Lower lobe of right lung (tissue), 2 donors: ENCODE data around the gene KIAA1614. TPM values are rescaled to one million over a fixed set of nuclear protein-coding genes. Genes with fewer than 3 reads are reported as not detected.
A peak's percentile ranks its signal among the peaks of the same experiment; 100 is the strongest.

Source experiments
- ATAC-seq, 2 donors: fragments of 200-7000 bp; cut with Tn5 transposase; one replicate each; pipeline ENCODE4 v1.9.1; 2020 to 2022; ENCODE audit warnings: mild to moderate bottlenecking in 2 of 2, moderate library complexity in 2 of 2
- DNase-seq: peaks from one replicate; pipeline ENCODE4 v3.0.0-alpha.2; 2020
- H3K27ac ChIP-seq: fragments of 200-600 bp; one replicate; pipeline ENCODE4 v1.8.0; 2022
- H3K27me3 ChIP-seq: fragments of 200-600 bp; one replicate; pipeline ENCODE4 v1.8.0; 2022; ENCODE audit warnings: low read depth
- H3K36me3 ChIP-seq: fragments of 200-600 bp; one replicate; pipeline ENCODE4 v1.8.0; 2022; ENCODE audit warnings: mild to moderate bottlenecking
- H3K4me1 ChIP-seq: fragments of 200-600 bp; one replicate; pipeline ENCODE4 v1.8.0; 2022
- H3K4me3 ChIP-seq: fragments of 200-600 bp; one replicate; pipeline ENCODE4 v1.8.0; 2022; ENCODE audit warnings: mild to moderate bottlenecking
- H3K9me3 ChIP-seq: fragments of 200-600 bp; one replicate; pipeline ENCODE4 v1.8.0; 2022
- CTCF ChIP-seq: fragments of 200-600 bp; IDR thresholded peaks from one replicate; pipeline ENCODE4 v1.8.0; 2022; ENCODE audit warnings: antibody characterized with exemption, mild to moderate bottlenecking
- intact Hi-C: fragments of 100-400 bp; cut with DNase I; formaldehyde crosslinking; loops from one replicate; pipeline ENCODE4 v1.11.0; 2022
- total RNA-seq: library from RNA; stranded (reverse); fragmentation: NEBNext Ultra II Directional; extraction: Animal tissue kit (Norgen Biotek cat#: 25700); gene quantifications from one replicate; pipeline ENCODE4 v1.2.1, GENCODE V29; 2021
- donor health status: DM: no; HTN: yes; CAD: no; lungs with severe emphysema.

Gene KIAA1614
- total RNA-seq, 1 donor from 2014 or later: 4.1 TPM

GRCh38 chr1:180951186-180951745 is 38.6 kb downstream of the KIAA1614 start:
- intact Hi-C loops: no loop called here
- H3K27me3 ChIP-seq: no peaks in the 10 kb centered on the region
- H3K4me3 ChIP-seq: no peak overlapping the region
- peaks cover 5% of the 10 kb centered on the region for H3K4me1 ChIP-seq
- no peak overlapping the region for H3K27ac ChIP-seq
- no peak for ATAC-seq
- no peaks in the 10 kb centered on the region for H3K9me3 ChIP-seq
- TF ChIP-seq CTCF: no peak
- no peak for DNase-seq
- peaks cover 26% of the 10 kb centered on the region for H3K36me3 ChIP-seq

GRCh38 chr1:180951836-180952656 is 39.3 kb downstream of the KIAA1614 start:
- no peak overlapping the region for H3K4me3 ChIP-seq
- H3K36me3 ChIP-seq: peaks cover 18% of the 10 kb centered on the region
- intact Hi-C loops: no loop called here
- no peaks in the 10 kb centered on the region for H3K27me3 ChIP-seq
- no peak for ATAC-seq
- no peak for DNase-seq
- TF ChIP-seq CTCF: no peak
- H3K4me1 ChIP-seq: peaks cover 5% of the 10 kb centered on the region
- no peak overlapping the region for H3K27ac ChIP-seq
- H3K9me3 ChIP-seq: no peaks in the 10 kb centered on the region

- H3K4me3 ChIP-seq: no peak overlapping the region
- intact Hi-C loops: no loop called here
- H3K4me1 ChIP-seq: peaks cover 5% of the 10 kb centered on the region
- H3K9me3 ChIP-seq: no peaks in the 10 kb centered on the region
- H3K27me3 ChIP-seq: no peaks in the 10 kb centered on the region
- H3K27ac ChIP-seq: no peak overlapping the region
- ATAC-seq (no peak), DNase-seq (no peak)
- TF ChIP-seq CTCF: no peak
- H3K36me3 ChIP-seq: peaks cover 18% of the 10 kb centered on the region
Measured at GRCh38 chr1:180952657-180953013, 39.9 kb downstream of the KIAA1614 start.

- H3K9me3 ChIP-seq: no peaks in the 10 kb centered on the region
- DNase-seq: no peak
- no peaks in the 10 kb centered on the region for H3K27me3 ChIP-seq
- no peak overlapping the region for H3K27ac ChIP-seq
- ATAC-seq: peak; percentile 25 to 38
- peaks cover 18% of the 10 kb centered on the region for H3K36me3 ChIP-seq
- H3K4me1 ChIP-seq: peaks cover 5% of the 10 kb centered on the region
- no peak for TF ChIP-seq CTCF
- intact Hi-C loops: no loop called here
- peak overlapping the region; percentile 55 for H3K4me3 ChIP-seq
Measured at GRCh38 chr1:180953291-180954004, 40.8 kb downstream of the KIAA1614 start.

- intact Hi-C loops: no loop called here
- Histone ChIP-seq H3K27ac (no peak overlapping the region), H3K36me3 (peaks cover 22% of the 10 kb centered on the region), H3K4me1 (peaks cover 5% of the 10 kb centered on the region), H3K9me3 (no peaks in the 10 kb centered on the region), H3K4me3 (peak overlapping the region; percentile 55), H3K27me3 (no peaks in the 10 kb centered on the region)
- DNase-seq (peak; percentile 65), ATAC-seq (peak; percentile 83 to 94)
- TF ChIP-seq CTCF: no peak
Measured at GRCh38 chr1:180954005-180954800, 41.5 kb downstream of the KIAA1614 start.
